HG02759 (cell line): Measurements from ENCODE around the gene KLRK1.
"Not testable (repeated sequence)": the region's sequence is repeated elsewhere in the genome, so short reads cannot be mapped to it uniquely, and the experiment has no call there.

Experiments
- ATAC-seq: cut with Tn5 transposase; IDR thresholded peaks from one replicate; pipeline ENCODE4 v1.9.1; 2021; ENCODE audit warnings: mild to moderate bottlenecking, moderate library complexity; ENCODE audit not compliant: unreplicated experiment

Gene KLRK1

GRCh38 chr12:10390991-10391390 is 1.1 kb upstream of the KLRK1 start:
- ATAC-seq: not testable (repeated sequence)

- no peak for ATAC-seq
Observed at GRCh38 chr12:10388624-10389413, 1.0 kb downstream of the KLRK1 start.

GRCh38 chr12:10387498-10387897 is 2.3 kb downstream of the KLRK1 start:
- ATAC-seq: not testable (repeated sequence)

- ATAC-seq: no peak
Observed at GRCh38 chr12:10386857-10387256, 3.0 kb downstream of the KLRK1 start.

- no peak for ATAC-seq
Observed at GRCh38 chr12:10385166-10385613, 4.7 kb downstream of the KLRK1 start.

GRCh38 chr12:10384191-10384590 is 5.7 kb downstream of the KLRK1 start:
- ATAC-seq: no peak

GRCh38 chr12:10381928-10382628 is 7.8 kb downstream of the KLRK1 start:
- ATAC-seq: no peak

- ATAC-seq: not testable (repeated sequence)
Observed at GRCh38 chr12:10378737-10379136, 11.1 kb downstream of the KLRK1 start.

- no peak for ATAC-seq
Observed at GRCh38 chr12:10374624-10375018, 15.2 kb downstream of the KLRK1 start.

GRCh38 chr12:10372559-10372958 is 17.3 kb downstream of the KLRK1 start:
- no peak for ATAC-seq

- ATAC-seq: not testable (repeated sequence)
Observed at GRCh38 chr12:10371893-10372535, 17.8 kb downstream of the KLRK1 start.

- no peak for ATAC-seq
Observed at GRCh38 chr12:10369557-10370415, 20.1 kb downstream of the KLRK1 start.

GRCh38 chr12:10368206-10369171 is 21.4 kb downstream of the KLRK1 start:
- ATAC-seq: no peak

GRCh38 chr12:10367714-10368113 is 22.1 kb downstream of the KLRK1 start:
- ATAC-seq: not testable (repeated sequence)

GRCh38 chr12:10366875-10367274 is 23.0 kb downstream of the KLRK1 start:
- no peak for ATAC-seq

GRCh38 chr12:10365696-10366405 is 24.0 kb downstream of the KLRK1 start:
- no peak for ATAC-seq

- ATAC-seq: peak; percentile 57
Observed at GRCh38 chr12:10364815-10365622, 24.8 kb downstream of the KLRK1 start.
